ENCODE results near the gene GPC5.

- TF ChIP-seq CTCF (IDR thresholded peaks at IDR 0.05; ENCODE audit: low read depth, low read length) (no peak), EZH2phosphoT487 (IDR thresholded peaks at IDR 0.05; ENCODE audit: low read depth) (no peak)
These were observed 1515.4 kb downstream of the GPC5 start for GRCh38 chr13:92913840-92914239.

Measured in OCI-LY3 (cell line).